ENCODE results near the gene CAPN12. TPM values are rescaled to one million over a fixed set of nuclear protein-coding genes. Genes with fewer than 3 reads are reported as not detected.

Gene CAPN12
- total and polyA plus RNA-seq, 2 of the 8 experiments (the other 6 are each of a cell fraction or from before 2014, with no cell fraction given), result 8.8 to 20.0 TPM

DNA sequence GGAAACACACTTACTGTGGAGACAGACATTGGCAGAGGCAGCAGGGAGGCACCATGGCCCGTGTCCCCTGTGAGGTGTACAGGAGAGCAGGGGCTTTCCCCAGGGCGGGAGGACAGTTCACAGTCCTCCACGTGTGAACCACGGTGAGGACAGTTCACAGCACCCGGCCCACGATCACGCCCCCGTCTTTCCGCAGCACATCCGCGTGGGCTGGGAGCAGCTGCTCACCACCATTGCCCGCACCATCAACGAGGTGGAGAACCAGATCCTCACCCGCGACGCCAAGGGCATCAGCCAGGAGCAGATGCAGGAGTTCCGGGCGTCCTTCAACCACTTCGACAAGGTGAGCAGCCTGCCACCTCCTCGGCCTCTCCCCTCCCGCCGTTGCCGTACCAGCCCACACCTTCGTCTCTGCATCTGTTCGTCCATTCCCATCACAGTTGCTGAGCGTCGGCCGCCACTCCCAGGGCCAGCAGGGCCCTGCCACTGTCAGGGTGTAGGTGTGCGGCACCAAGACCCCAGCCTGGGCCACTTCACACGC is 17.4 kb downstream of the CAPN12 start:
- no peak overlapping the region for H2BK12ac ChIP-seq (ENCODE audit: low read depth, low read length)
- no peak overlapping the region for H2BK5ac ChIP-seq (ENCODE audit: low read depth, low read length)
- no peak overlapping the region for H3K23ac ChIP-seq (ENCODE audit: insufficient read length)
- H3K4ac ChIP-seq (replicated peaks; ENCODE audit: insufficient read length, low read depth, low read length), result no peak overlapping the region
- H3K4me3 ChIP-seq (ENCODE audit: extremely low read depth in 1 of 4, insufficient read depth in 2 of 4, low read depth in 3 of 4, low read length in 4 of 4), result no peak overlapping the region
- peaks cover 7 to 20% of the 10 kb centered on the region in 2 experiments for H4K20me1 ChIP-seq (replicated peaks in 1 of 2; ENCODE audit: control insufficient read depth in 1 of 2, insufficient read depth in 2 of 2, low read length in 2 of 2)
- H3K9ac ChIP-seq (replicated peaks in 1 of 4; ENCODE audit: extremely low read depth in 1 of 4, low read depth in 3 of 4, low read length in 3 of 4), result no peak overlapping the region
- CTCF ChIA-PET (ENCODE audit: partially characterized antibody), result interaction anchor here (0.5 to 1.8 kb wide), 3 partner anchors 9 to 182 kb away, joined by 3 to 4 read pairs (median 3); no protein-coding TSS in a partner anchor
- H3K56ac ChIP-seq (replicated peaks; ENCODE audit: insufficient read length, low read depth, low read length), result no peak overlapping the region
- FAIRE-seq (no peak), DNase-seq (ENCODE audit: low read depth in 1 of 2, low spot score in 2 of 2) (no peak)
- H3K36me3 ChIP-seq (ENCODE audit: control insufficient read depth in 2 of 4, insufficient read depth in 4 of 4, low read length in 3 of 4), result peaks cover 26 to 79% (median 61%) of the 10 kb centered on the region in 4 experiments; a peak in 7 of 8 replicates
- no peak overlapping the region for H4K8ac ChIP-seq (ENCODE audit: extremely low read depth, insufficient read depth, low read length)
- no peaks in the 10 kb centered on the region for H3K79me1 ChIP-seq (ENCODE audit: low read depth, low read length)
- H3K27ac ChIP-seq (ENCODE audit: low read depth, low read length), result no peak overlapping the region
- no peaks in the 10 kb centered on the region for H3K23me2 ChIP-seq (ENCODE audit: low read depth, low read length)
- H3K27me3 ChIP-seq (replicated peaks in 1 of 4; ENCODE audit: control insufficient read depth in 3 of 4, extremely low read depth in 1 of 4, insufficient read depth in 3 of 4, low read length in 3 of 4), result no peaks in the 10 kb centered on the region
- no peak overlapping the region for H3K18ac ChIP-seq (ENCODE audit: extremely low read depth, low read length)
- no peaks in the 10 kb centered on the region for H3K4me1 ChIP-seq (replicated peaks in 1 of 4; ENCODE audit: control insufficient read depth in 3 of 4, insufficient read depth in 4 of 4, low read length in 3 of 4)
- no peak overlapping the region for H4K91ac ChIP-seq (replicated peaks; ENCODE audit: insufficient read length, low read length)
- 95% methylated on average over 28 of the region's 30 CpGs; no CpG with 5 or more reads in 1 of the 2 experiments for WGBS, 2 experiments (ENCODE audit: extremely low coverage in 1 of 2, insufficient coverage in 1 of 2, insufficient read length in 1 of 2, insufficient replicate concordance in 2 of 2, low coverage in 1 of 2, low lambda C conversion rate in 2 of 2, missing lambda C conversion rate in 1 of 2)
- no peak overlapping the region for H3K4me2 ChIP-seq (ENCODE audit: insufficient read depth in 1 of 2, low read depth in 2 of 2, low read length in 2 of 2)
- TF ChIP-seq HDAC2 (IDR thresholded peaks at IDR 0.05; ENCODE audit: borderline replicate concordance in 1 of 2, low read depth in 2 of 2, low read length in 2 of 2) (no peak), YY1 (IDR thresholded peaks at IDR 0.05; ENCODE audit: low read depth, low read length) (no peak), CBX5 (IDR thresholded peaks at IDR 0.05; ENCODE audit: low read depth, low read length) (no peak)
- POLR2A ChIA-PET (ENCODE audit: partially characterized antibody), result interaction anchor here (1.2 kb wide), 1 partner anchor 99 kb away, joined by 4 read pairs; no protein-coding TSS in a partner anchor
- no peak overlapping the region for H2BK20ac ChIP-seq (ENCODE audit: low read length)
- H2BK120ac ChIP-seq (replicated peaks; ENCODE audit: low read depth, low read length), result no peak overlapping the region
- no peak overlapping the region for H4K5ac ChIP-seq (ENCODE audit: insufficient read length, low read depth, low read length)
- no peak overlapping the region for H2AK5ac ChIP-seq (ENCODE audit: low read depth, low read length)
- no peak overlapping the region for H3K14ac ChIP-seq (ENCODE audit: insufficient read length)
- no peaks in the 10 kb centered on the region for H3K9me3 ChIP-seq (ENCODE audit: insufficient read depth in 2 of 2, low read depth in 1 of 2, low read length in 1 of 2)
- H2BK15ac ChIP-seq (ENCODE audit: low read length), result no peak overlapping the region
- no peak overlapping the region for H2AFZ ChIP-seq (ENCODE audit: low read length)
- no peaks in the 10 kb centered on the region for H3K79me2 ChIP-seq (ENCODE audit: control insufficient read depth in 1 of 2, insufficient read depth in 2 of 2, low read length in 2 of 2)
